HG02678 (cell line): ENCODE measurements around the gene EPHB2.
"Not testable (repeated sequence)": the region's sequence is repeated elsewhere in the genome, so short reads cannot be mapped to it uniquely, and the experiment has no call there.

Experiments used
- ATAC-seq: cut with Tn5 transposase; IDR thresholded peaks from one replicate; pipeline ENCODE4 v1.9.1; 2021; ENCODE audit warnings: mild to moderate bottlenecking, moderate library complexity; ENCODE audit not compliant: unreplicated experiment

EPHB2 gene

DNA sequence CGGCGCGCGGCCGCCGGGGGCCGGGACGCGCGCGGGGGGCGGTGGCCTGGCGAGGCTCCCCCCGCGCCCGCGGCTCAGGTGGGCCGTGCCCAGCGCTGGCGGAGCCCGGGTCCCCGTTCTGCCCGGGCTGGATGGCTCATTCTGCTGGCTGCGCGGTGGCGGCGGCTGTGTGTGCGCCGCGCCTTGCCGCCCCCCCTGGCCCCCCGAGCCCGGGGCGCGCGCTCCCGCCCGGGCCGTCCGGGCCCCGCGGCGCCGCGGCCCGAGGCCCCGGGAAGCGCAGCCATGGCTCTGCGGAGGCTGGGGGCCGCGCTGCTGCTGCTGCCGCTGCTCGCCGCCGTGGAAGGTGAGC is at the start of gene EPHB2:
TSS of gene EPHB2 (plus strand) at position 139 of the 349 bp plus-strand sequence. CDS start at position 283, 144 bp downstream.
- no peak for ATAC-seq

DNA sequence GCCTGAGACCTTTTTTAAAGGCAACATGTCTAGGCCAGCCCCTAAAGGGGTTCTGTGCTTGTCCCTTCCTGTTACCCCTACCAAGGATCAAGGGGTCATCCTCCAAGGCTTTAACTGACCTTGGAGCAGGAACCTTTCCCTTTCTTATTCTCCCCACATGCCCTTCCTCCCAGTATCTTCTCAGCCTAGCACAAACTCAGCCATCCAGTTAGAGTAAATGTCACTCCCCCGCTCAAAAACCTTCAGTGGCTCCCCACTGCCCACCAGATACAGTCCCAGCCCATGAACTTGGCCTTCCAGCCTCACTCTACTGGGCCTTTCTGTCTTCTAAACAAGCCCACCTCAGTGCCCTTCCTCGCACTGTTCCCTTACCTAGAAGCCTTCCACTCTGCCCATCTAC is 48.8 kb upstream of the EPHB2 start:
- ATAC-seq, result no peak

DNA sequence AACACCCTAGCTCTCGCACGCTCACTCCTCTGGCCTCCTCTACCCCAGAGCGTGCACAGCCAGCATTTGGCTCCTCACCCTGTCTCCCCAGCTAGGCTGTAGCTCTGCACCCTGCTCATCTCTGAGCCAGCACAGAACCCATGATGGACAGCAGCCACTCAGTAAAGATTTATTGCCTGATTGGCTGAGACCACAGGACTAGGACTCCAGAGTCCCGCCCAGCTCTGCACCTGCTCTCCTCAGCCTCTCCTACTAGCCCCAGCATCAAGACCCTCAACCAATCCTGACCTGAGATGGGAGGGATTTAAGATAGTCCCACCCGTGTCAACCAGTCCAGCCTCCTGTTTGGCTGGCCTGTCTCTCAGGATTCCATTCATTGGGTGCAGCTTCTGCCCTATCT is 48.3 kb upstream of the EPHB2 start:
- no peak for ATAC-seq

DNA sequence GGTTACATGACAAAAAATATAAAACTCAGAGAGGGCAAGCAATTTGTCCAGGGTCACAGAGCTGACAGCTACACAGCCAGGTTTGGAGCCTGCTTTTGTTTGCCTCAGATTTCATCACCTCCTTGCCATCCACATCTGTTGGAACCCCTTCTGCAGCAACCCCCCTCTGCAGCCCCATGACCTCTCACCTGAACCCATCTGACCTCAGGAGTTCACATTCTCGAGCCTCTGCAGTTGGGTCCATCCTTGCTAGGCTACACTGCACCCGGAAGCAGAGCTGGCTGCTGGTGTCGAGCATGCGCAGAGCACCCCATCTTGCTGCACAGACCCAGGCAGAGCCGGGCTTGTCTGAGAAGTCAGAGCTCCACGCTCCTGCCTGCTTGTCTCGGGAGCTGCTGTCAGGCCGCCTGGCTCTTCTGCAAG is 47.6 kb upstream of the EPHB2 start:
- ATAC-seq, result no peak

DNA sequence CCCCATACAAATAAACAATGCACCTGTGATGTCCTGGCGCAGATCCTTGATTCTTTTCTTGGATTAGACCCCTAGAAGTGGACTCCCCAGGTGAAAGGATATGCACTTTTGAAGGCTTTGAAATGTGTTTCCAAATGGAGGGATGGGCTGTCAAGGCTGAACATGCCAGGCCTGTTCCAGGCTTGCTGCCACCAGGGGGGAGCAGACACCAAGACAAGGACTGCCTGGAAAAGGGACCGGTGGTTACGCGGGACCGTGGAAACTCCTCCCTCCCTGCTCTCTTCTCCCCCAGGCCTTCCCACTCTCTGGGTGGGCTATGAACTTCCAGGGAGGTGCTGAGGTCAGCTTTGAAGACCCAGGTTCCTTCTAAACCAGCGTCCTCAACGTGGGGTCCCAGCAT is 44.9 kb upstream of the EPHB2 start:
- no peak for ATAC-seq

DNA sequence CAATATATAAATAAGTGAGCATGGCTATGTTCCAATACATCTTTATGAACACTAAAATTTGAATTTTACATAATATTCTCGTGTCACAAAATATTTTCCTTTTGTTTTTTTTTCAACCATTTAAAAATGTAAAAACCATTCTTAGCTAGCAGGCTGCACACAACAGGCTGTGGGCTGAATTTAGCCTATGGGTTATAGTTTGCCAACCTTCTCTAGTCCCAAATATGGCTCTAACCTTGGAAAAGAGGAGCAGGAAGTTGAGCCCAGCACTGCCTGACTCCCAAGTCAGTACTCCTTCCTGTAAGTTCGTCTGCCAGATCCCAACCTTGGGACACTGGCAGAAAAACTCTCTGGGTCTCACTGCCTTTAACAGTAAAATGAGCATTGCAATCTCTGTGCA is 44.2 kb upstream of the EPHB2 start:
- no peak for ATAC-seq

DNA sequence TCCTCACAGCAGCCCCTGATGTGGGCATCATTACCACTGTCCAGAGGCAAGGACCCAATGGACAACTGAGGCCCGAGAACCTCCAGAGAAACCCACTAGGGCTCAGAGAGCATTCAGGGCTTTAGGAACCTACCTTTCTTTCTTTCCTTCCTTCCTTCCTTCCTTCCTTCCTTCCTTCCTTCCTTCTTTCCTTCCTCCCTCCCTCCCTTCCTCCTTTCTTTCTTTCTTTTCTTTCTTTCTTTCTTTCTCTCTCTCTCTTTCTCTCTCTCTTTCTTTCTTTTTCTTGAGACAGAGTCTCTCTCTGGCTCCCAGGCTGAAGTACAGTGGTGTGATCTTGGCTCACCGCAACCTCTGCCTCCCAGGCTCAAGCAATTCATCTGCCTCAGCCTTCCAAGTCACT is 41.8 kb upstream of the EPHB2 start:
- ATAC-seq, result not testable (repeated sequence)

DNA sequence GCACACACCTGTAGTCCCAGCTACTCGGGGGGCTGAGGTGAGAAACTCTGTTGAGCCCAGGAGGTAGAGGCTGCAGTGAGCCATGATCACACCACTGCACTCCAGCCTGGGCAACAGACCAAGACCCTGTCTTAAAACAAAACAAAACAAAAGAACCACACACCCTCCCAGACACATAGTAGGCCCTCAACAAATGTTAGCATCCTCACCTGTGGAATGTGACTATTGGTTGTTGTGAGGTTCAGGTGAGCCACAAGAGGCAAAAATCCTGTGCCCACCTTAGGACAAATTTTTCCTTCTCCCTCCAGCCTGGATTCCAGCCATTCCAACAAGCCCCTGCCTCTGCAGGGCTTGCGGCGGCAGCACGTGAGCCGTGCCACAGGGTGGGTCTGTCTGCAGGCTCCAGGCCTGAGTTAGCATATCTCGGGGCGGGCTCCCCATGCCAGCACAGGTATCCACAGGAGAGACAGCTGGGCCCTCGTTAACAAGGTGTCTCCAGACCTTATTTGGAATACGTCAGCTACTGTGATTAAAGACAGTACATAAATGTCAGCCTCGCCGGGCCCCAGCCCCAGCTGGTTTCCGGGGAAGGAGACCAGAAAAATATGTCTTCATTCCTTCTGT is 40.2 kb upstream of the EPHB2 start:
- no peak for ATAC-seq

DNA sequence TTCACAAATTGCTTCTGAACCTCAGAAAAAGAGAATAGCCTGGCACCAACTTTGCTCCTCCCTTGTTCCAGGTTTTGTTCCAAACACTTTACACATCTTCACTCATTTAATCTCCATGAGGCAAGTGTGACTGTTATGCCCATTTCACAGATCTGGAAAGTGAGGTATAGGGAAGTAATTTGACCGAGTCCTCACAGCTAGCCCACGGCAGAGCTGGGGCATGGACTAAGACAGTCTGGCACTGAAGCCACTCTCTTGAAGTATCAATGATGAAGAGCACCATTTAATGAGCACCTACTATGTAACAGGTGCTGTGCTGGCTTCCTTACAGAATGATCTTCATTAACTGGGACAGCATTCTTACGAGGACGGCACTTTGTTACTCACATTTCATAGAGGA is 38.6 kb upstream of the EPHB2 start:
- no peak for ATAC-seq

DNA sequence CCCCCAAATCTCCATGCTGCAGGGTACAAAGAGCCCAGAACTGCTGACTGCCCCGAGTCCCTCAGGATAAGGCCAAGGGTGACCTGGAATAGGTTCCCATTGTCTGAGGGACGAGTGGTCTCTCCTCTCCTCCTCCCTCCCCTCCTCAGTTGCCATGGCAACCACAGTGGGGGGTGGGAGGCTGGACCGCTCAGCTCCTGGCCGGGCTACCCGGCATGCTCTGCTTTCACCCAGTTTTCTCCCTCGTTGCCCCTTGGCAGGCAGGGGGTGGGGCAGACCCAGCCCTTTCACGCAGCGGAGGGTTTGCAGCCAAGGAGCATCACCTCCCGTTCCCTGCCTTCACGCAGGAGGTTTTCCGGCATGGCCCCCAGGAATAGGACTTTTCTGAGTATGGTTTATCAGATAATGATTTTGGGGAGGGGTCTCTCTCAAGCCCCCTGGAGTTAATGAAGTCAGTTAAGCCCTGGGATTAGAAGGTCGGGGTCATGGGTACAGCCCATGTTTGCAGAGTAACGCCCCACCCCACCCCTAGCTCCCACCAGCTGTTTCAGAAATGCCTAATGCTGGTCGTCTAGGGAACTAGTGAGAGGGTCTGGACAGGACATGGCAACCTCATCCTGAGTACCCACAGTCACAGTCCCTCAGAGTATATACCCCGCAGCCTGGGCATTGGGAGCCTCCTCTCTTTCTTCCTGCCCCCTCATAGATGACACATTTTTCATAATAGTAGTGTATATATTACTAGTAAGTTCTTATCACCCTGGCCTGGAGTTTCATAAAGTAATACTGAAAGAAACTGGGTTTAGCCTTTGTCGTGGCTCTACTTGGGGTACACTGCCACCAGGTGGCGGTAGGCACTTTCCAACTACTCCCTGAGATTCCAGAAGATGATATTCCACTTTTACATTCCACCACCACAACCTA is 36.9 kb upstream of the EPHB2 start:
- ATAC-seq, result no peak

DNA sequence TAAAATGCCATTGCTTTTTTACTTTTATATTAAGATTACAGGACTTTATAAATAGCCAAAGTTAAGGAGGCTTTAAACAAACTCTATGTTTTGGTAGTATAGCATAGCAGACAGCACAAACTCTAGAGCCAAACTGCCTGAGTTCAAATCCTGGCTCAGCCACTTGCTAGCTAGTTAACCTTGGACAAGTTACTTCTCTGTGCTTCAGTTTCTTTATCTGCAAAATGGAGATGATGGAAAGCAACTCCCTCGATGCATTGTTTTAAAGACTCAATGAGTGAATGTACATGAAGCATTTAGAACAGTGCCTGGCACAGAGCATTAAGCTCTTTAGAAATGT is 36.3 kb upstream of the EPHB2 start:
- ATAC-seq, result no peak

DNA sequence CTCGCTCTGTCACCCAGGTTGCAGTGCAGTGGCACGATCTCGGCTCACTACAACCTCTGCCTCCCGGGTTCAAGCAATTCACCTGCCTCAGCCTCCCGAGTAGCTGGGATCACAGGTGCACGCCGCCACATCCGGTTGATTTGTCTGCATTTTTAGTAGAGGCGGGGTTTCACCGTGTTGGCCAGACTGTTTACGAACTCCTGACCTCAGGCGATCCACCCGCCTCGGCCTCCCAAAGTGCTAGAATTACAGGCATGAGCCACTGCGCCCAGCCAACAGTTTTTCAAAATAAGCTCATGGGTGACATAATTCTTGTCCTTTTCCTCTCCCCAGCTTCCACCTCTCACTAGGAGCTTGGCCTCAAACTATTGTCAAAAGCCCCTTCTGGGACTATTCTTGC is 34.5 kb upstream of the EPHB2 start:
- not testable (repeated sequence) for ATAC-seq

DNA sequence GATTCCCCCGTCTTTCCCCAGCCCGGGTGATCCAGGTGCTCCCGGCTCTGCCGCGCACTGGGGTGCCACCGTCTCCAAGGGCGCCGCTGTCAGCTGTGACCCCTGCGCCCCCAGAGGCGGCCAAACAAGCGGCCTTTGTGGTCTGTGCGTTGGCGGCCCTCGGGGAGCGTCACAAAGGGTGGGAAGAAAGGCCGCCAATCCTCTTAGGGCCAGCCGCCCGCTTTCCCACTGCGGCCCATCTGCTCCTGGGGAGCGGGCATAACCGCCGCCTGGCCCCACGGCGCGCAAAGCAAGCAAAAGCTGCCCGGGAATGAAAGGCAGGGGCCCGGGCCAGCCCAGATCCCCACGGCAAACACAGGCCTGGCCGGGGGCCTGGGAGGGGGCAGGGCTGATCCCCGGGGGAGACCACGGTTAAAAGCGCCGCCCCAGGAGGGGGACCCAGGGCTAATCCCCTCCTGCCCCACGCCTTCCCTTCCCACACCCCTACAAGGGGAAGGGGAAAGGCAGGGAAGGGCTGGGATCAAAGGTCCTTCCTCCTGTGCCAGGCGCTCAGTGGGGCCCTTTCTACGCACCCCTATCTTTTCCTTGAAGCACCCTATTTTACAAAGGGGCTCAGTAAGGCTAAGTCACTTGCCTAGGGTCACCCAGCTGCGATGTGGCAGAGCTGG is 33.6 kb upstream of the EPHB2 start:
- no peak for ATAC-seq

DNA sequence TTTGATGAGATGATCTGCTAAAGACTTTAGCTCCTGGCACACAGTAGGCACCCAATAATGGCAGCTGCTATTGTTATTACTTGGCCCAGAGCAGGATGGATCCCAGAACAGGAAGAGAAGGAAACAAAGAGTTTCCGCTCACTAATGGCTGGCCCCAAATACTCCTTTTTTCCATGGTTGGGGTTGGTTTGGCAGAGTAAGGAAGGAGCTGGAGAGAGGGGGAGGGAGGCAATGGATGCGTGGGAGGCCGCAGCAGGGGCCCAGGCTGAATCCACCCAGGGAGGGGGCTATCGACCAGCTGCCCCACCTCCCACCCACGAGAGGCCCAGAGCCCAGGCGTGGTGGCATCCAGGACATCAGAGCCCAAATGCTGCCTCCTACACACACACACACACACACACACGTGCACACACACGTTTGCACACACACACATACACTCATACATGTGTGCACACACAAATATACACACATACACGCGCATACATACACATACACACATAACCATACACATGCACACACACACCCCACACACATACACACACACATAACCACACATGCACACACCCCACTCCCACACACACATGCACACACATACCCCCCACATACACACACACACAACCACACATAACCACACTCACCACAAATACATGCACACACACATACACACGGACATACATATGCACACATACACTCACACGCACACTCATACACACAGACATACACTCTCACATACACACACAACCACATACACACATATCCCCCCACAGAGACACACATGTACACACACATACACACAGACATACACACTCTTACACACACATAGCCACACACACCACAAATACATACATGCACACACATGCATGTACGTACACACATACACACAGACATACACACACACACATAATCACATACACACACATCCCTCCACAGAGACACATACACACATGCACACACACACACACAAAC is 32.4 kb upstream of the EPHB2 start:
- no peak for ATAC-seq

DNA sequence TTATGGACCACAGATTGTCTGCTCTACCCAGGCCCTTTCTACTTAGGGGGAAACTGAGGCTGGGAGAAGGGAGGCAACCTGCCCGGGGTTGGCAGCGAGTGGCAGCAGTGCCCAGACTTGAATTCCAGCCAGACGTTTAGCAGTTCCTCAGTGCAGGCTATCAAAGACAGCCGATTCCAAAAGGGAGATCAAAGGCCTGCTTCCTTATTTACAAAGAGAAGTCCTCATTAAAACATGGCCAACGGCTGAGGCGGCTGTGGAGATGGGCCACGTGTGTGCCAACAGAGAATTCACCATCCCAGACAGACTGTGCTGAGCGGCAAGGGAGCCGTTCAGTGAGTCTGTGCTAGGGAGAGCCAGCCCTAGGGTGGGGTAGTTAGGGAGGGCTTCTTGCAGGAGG is 29.9 kb upstream of the EPHB2 start:
- ATAC-seq, result no peak

DNA sequence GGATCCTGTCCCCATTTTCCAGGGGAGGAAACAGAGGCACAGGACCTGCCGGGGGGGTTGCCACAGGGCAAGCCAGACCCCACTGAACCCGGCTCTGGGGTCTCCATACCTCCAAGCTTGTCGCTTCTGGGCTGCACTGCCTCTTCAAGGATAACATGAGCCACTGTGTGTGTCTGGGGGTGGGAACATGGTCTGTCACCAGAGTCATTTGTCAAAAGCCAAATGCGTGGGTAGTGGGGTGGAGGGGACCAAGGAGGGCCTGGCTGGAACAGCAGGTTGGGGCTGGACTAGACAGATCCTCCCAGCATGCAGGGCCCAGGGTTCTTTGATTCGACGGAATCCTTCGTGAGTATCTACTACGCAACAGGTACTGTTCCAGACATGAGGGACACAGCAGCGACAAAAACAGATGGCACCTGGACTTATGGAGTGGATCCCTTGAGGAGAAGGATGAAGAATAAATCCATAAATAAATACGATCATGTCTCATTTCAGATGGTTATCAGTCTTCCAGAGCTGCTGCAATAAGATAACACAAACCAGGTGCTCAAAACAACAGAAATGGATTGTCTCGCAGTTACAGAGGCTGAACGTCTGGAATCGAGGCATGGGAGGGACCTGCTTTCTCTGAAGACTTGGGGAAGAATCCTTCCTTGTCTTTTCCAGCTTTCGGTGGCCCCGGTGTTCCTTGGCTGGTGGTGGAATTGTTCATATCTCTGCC is 28.9 kb upstream of the EPHB2 start:
- ATAC-seq, result no peak

DNA sequence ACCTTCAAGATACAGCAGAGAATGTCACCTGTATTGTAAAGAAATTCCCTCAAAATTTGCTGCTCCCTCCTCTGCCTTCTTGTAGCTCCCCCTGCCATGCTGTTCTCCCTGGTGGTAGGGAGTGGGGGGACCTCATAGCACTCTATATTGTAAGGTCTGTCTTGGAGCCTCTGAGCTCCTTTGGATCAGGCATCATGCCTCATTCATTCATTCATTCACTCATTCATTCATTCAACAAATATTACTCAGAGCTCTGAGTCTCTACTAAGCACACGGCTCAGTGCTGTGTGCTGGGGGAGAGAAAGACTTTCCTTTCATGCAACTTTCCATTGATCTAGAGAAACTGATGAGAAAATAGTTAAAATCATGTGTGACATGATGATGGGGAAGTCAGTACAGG is 27.1 kb upstream of the EPHB2 start:
- no peak for ATAC-seq

DNA sequence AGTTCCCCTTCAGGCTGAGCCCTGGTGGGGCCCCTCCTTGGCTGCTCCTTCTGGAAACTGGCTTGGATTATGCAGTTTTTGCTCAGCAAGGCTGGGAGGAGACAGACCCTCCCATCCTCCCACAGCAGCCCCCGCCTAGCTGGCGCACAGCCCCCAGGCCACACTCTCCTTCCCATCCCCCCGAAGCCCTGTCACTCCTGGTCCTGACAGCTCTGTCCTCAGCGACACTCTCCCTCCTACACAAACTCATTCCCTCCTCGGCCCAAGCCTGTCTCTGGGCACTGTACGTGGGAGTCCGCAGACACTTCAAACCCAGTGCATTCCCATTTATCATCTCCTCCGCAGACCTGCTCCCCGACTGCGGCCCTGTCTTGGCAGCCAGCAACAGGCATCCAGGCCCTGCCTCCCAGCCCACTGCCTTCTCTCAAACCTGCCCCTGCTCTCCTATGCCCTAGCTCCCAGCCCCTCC is 25.0 kb upstream of the EPHB2 start:
- no peak for ATAC-seq

DNA sequence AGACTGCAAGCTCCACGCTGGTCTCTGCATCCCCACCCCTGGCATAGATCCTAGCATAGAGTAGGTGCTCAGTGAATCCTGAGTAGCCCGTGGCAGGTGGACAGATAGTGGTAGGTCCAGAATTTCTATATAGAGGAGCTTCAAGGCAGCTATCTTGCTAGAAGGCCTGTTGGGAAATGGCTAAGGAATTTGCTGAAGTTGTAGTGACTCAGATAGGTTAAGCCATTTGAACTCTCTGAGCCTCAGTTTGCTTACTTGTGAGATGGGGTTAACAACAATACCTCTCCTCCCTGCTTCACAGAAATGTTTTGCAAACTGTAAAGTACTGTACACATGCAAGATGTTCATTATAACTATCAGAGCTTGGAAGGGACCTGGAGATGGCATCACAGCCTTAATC is 23.4 kb upstream of the EPHB2 start:
- no peak for ATAC-seq

DNA sequence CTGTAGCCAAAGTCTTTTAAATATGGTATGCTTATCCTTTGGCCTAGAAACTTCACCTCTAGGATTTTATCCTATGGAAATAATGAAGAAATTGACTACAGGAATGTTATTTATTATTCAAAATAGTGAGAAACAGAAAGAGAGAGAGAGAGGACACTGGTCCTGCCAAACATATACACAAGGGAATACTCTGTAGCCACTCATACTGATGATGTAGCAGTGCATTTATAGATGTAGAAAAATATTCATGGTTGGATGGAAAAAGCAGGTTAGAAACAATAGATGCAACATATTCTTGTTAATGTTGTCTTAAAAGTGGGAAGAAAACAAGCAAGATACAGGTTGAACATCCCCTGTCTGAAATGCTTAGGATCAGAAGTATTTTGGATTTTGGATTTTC is 22.2 kb upstream of the EPHB2 start:
- ATAC-seq, result no peak
